Vagina (tissue), 2 donors: ENCODE results near the gene ADPRS.

ENCODE experiments used
- CTCF ChIP-seq, 3 experiments: fragments of 450-650 bp in 2 of 3; fragments of 200-600 bp in 1 of 3; sonication (generic) in 1 of 3; IDR thresholded peaks; one replicate each; pipeline ENCODE4 v1.5.1; 2017 to 2019; ENCODE audit warnings: antibody characterized with exemption in 3 of 3, mild to moderate bottlenecking in 2 of 3, moderate library complexity in 2 of 3
- POLR2A ChIP-seq, 2 donors: fragments of 450-650 bp; IDR thresholded peaks; one replicate each; pipeline ENCODE4 v1.6.1; 2017; ENCODE audit warnings: antibody characterized with exemption in 2 of 2, mild to moderate bottlenecking in 2 of 2, moderate library complexity in 2 of 2

DNA sequence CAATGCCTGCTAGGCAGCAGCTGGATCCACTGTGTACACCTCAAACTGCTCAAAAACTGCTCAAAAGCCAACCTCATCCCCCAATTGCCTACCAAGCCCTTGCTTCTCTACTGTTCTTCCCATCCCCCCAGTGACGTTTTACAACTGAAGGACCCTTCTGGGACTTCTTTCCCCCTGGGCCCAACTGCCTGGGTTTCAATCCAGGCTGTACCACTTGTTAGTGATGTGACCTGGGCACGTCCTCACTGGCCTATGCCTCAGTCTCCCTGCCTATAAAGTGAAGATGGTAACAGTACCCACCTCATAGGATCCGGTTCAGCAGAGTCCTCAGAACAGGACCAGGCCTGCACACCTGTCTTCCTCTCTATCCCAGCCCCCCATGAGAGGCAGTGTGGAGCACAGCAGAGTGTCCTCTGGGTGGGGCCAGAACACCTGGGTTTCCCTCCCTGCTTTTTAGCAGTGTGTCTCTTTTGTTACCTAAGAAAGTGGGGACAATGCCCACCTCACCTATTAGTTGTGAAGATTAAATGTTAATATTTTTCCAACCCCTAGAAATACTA is 6.7 kb upstream of the ADPRS start:
- TF ChIP-seq CTCF (IDR thresholded peaks at IDR 0.05) (no peak), POLR2A (IDR thresholded peaks at IDR 0.05) (no peak)
